ENCODE data around the gene CCL26. TPM values are rescaled to one million over a fixed set of nuclear protein-coding genes. Genes with fewer than 3 reads are reported as not detected.

Gene CCL26
- total and polyA plus RNA-seq, 2 of the 13 experiments (the other 11 are each of a cell fraction or from before 2014, with no cell fraction given), result 0.16 TPM; not detected in 1

DNA sequence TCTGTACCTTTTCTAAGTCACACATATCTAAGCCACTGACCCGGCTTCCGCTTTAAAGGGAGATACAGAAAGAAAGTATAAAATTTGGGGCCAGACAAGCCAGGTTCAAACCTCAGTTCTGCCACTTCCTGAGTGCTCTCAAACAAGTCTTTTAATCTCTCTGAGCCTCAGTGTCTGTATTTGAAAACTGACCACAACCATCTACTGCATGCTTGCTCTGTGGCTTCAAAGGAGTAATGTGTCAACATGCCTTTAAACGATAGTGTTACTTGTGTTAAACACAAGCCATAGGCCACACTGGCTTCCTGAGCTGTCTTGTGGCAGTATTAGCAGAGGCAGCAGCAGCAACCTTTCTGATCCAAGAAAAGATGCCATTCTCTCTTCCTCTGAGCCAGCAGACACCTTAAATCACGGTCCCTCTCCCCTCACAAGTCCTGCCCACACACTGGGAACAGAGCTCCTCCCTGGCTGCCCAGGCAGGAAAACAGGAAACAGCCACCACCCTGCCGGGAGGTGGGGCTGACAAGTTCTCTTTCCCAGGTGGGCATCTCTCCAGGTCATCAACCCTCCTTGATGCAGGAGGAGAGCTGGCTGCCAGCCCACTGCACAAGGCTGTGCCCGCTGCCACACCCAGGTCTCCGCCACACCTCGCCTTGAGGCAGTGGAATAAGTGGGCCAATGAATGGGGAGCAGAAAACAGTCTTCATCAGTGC is 44.0 kb downstream of the CCL26 start (continued):
- TF ChIP-seq NR2F6 (IDR thresholded peaks at IDR 0.05), result peak; percentile 31; the same call in 1 of the 2 replicates
- peak; percentile 46; the same call in 1 of the 2 replicates for TF ChIP-seq NR2F6 (CRISPR knock-in tag; IDR thresholded peaks at IDR 0.05)
- no peak for TF ChIP-seq ZNF101 (CRISPR knock-in tag; IDR thresholded peaks at IDR 0.05; ENCODE audit: borderline replicate concordance, low read depth)
- TF ChIP-seq KAT8 (CRISPR knock-in tag; IDR thresholded peaks at IDR 0.05), result peak; percentile 44; the same call in 1 of the 2 replicates
- TF ChIP-seq ZSCAN29 (CRISPR knock-in tag; conservative IDR thresholded peaks at IDR 0.05), result no peak
- TF ChIP-seq, protein P1, sequence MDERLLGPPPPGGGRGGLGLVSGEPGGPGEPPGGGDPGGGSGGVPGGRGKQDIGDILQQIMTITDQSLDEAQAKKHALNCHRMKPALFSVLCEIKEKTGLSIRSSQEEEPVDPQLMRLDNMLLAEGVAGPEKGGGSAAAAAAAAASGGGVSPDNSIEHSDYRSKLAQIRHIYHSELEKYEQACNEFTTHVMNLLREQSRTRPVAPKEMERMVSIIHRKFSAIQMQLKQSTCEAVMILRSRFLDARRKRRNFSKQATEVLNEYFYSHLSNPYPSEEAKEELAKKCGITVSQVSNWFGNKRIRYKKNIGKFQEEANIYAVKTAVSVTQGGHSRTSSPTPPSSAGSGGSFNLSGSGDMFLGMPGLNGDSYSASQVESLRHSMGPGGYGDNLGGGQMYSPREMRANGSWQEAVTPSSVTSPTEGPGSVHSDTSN (CRISPR knock-in tag; IDR thresholded peaks at IDR 0.05), result no peak
- TF ChIP-seq MAFK (conservative IDR thresholded peaks at IDR 0.05 in 1 of 2, IDR thresholded peaks at IDR 0.05 in 1 of 2; ENCODE audit: low read length in 2 of 2), result no peak
- no peak for TF ChIP-seq SMAD9 (CRISPR knock-in tag; IDR thresholded peaks at IDR 0.05)
- TF ChIP-seq ZC3H13 (CRISPR knock-in tag; IDR thresholded peaks at IDR 0.05), result no peak
- no peak for TF ChIP-seq CBX2 (IDR thresholded peaks at IDR 0.05; ENCODE audit: low read depth, low read length)
- no peak for TF ChIP-seq CBX2 (CRISPR knock-in tag; IDR thresholded peaks at IDR 0.05; ENCODE audit: low read depth)
- TF ChIP-seq ATF1 (CRISPR knock-in tag; IDR thresholded peaks at IDR 0.05), result no peak
- TF ChIP-seq, protein P2, sequence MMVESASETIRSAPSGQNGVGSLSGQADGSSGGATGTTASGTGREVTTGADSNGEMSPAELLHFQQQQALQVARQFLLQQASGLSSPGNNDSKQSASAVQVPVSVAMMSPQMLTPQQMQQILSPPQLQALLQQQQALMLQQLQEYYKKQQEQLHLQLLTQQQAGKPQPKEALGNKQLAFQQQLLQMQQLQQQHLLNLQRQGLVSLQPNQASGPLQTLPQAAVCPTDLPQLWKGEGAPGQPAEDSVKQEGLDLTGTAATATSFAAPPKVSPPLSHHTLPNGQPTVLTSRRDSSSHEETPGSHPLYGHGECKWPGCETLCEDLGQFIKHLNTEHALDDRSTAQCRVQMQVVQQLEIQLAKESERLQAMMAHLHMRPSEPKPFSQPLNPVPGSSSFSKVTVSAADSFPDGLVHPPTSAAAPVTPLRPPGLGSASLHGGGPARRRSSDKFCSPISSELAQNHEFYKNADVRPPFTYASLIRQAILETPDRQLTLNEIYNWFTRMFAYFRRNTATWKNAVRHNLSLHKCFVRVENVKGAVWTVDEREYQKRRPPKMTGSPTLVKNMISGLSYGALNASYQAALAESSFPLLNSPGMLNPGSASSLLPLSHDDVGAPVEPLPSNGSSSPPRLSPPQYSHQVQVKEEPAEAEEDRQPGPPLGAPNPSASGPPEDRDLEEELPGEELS (CRISPR knock-in tag; IDR thresholded peaks at IDR 0.05), result peak; percentile 45
- TF ChIP-seq ZNF3 (CRISPR knock-in tag; IDR thresholded peaks at IDR 0.05), result no peak
- TF ChIP-seq HNF4A (CRISPR knock-in tag; IDR thresholded peaks at IDR 0.05), result 0 out of 2 replicates have a peak, but pooled peaks have one; percentile 5
- no peak for TF ChIP-seq KDM2A (CRISPR knock-in tag; IDR thresholded peaks at IDR 0.05; ENCODE audit: borderline replicate concordance, low read depth)
- TF ChIP-seq, protein P3, sequence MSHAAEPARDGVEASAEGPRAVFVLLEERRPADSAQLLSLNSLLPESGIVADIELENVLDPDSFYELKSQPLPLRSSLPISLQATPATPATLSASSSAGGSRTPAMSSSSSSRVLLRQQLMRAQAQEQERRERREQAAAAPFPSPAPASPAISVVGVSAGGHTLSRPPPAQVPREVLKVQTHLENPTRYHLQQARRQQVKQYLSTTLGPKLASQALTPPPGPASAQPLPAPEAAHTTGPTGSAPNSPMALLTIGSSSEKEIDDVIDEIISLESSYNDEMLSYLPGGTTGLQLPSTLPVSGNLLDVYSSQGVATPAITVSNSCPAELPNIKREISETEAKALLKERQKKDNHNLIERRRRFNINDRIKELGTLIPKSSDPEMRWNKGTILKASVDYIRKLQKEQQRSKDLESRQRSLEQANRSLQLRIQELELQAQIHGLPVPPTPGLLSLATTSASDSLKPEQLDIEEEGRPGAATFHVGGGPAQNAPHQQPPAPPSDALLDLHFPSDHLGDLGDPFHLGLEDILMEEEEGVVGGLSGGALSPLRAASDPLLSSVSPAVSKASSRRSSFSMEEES (CRISPR knock-in tag; IDR thresholded peaks at IDR 0.05), result peak; percentile 41
- peak; percentile 26; the same call in 1 of the 2 replicates for TF ChIP-seq FOSL2 (CRISPR knock-in tag; IDR thresholded peaks at IDR 0.05)
- TF ChIP-seq SP1 (IDR thresholded peaks at IDR 0.05), result no peak
- no peak for TF ChIP-seq SP1 (CRISPR knock-in tag; IDR thresholded peaks at IDR 0.05)
- TF ChIP-seq, protein P4, sequence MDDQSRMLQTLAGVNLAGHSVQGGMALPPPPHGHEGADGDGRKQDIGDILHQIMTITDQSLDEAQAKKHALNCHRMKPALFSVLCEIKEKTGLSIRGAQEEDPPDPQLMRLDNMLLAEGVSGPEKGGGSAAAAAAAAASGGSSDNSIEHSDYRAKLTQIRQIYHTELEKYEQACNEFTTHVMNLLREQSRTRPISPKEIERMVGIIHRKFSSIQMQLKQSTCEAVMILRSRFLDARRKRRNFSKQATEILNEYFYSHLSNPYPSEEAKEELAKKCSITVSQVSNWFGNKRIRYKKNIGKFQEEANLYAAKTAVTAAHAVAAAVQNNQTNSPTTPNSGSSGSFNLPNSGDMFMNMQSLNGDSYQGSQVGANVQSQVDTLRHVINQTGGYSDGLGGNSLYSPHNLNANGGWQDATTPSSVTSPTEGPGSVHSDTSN (CRISPR knock-in tag; IDR thresholded peaks at IDR 0.05; ENCODE audit: borderline replicate concordance), result no peak
- no peak for TF ChIP-seq MTA3 (CRISPR knock-in tag; IDR thresholded peaks at IDR 0.05)
- TF ChIP-seq, protein P5, sequence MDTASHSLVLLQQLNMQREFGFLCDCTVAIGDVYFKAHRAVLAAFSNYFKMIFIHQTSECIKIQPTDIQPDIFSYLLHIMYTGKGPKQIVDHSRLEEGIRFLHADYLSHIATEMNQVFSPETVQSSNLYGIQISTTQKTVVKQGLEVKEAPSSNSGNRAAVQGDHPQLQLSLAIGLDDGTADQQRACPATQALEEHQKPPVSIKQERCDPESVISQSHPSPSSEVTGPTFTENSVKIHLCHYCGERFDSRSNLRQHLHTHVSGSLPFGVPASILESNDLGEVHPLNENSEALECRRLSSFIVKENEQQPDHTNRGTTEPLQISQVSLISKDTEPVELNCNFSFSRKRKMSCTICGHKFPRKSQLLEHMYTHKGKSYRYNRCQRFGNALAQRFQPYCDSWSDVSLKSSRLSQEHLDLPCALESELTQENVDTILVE (CRISPR knock-in tag; IDR thresholded peaks at IDR 0.05), result no peak
- TF ChIP-seq ZKSCAN8 (CRISPR knock-in tag; IDR thresholded peaks at IDR 0.05; ENCODE audit: borderline replicate concordance), result 0 out of 2 replicates have a peak, but pooled peaks have one; percentile 21
- TF ChIP-seq RFX5 (IDR thresholded peaks at IDR 0.05; ENCODE audit: low read depth, low read length), result no peak
- 0 out of 2 replicates have a peak, but pooled peaks have one; percentile 34 for TF ChIP-seq ZNF792 (CRISPR knock-in tag; IDR thresholded peaks at IDR 0.05)
- TF ChIP-seq ZNF546 (CRISPR knock-in tag; conservative IDR thresholded peaks at IDR 0.05), result no peak

Data from HepG2 (cell line).